DND-41 (cell line): ENCODE data around the gene NAPSA.

Experiments
- ATAC-seq: fragments of 200-7000 bp; cut with Tn5 transposase; 3 replicates; pipeline ENCODE4 v1.9.1; 2021; ENCODE audit warnings: low read depth; ENCODE audit not compliant: insufficient read depth
- DNase-seq: peaks from one replicate; pipeline ENCODE4 v3.0.0-alpha.2; 2020
- H2AFZ ChIP-seq: 2 replicates; pipeline ENCODE4 v1.6.0; 2012; ENCODE audit warnings: low read depth, low read length
- H3K27ac ChIP-seq: 2 replicates; pipeline ENCODE4 v1.5.1; 2012; ENCODE audit warnings: low read length, inconsistent platforms
- H3K27me3 ChIP-seq: fragments of 200-600 bp; sonication (generic); 2 replicates; pipeline ENCODE4 v1.6.0; 2012; ENCODE audit warnings: low read length, mild to moderate bottlenecking, inconsistent platforms; ENCODE audit not compliant: insufficient read depth, poor library complexity
- H3K36me3 ChIP-seq: 2 replicates; pipeline ENCODE4 v1.5.1; 2012; ENCODE audit warnings: low read length, inconsistent platforms; ENCODE audit not compliant: insufficient read depth
- H3K4me1 ChIP-seq: 2 replicates; pipeline ENCODE4 v1.5.1; 2012; ENCODE audit warnings: mild to moderate bottlenecking, low read length; ENCODE audit not compliant: insufficient read depth
- H3K4me2 ChIP-seq: 2 replicates; pipeline ENCODE4 v1.6.0; 2012; ENCODE audit warnings: mild to moderate bottlenecking, moderate library complexity, low read length, inconsistent platforms; ENCODE audit not compliant: insufficient read depth
- H3K4me3 ChIP-seq, 2 experiments: fragments of 200-600 bp in 1 of 2; shearing (Covaris generic) in 1 of 2; 2 replicates each; pipeline ENCODE4 v1.5.1; 2012 to 2016; ENCODE audit warnings: inconsistent platforms in 2 of 2, low read length in 2 of 2, mild to moderate bottlenecking in 2 of 2, low read depth in 1 of 2, moderate library complexity in 1 of 2
- H3K79me2 ChIP-seq: 2 replicates; pipeline ENCODE4 v1.6.0; 2012; ENCODE audit warnings: low read length, inconsistent platforms; ENCODE audit not compliant: insufficient read depth
- H3K9ac ChIP-seq: 2 replicates; pipeline ENCODE4 v1.6.0; 2012; ENCODE audit warnings: low read depth, mild to moderate bottlenecking, inconsistent platforms, low read length, moderate library complexity
- H3K9me3 ChIP-seq: 2 replicates; pipeline ENCODE4 v1.5.1; 2012; ENCODE audit warnings: low read length, moderate library complexity, mild to moderate bottlenecking, inconsistent platforms; ENCODE audit not compliant: insufficient read depth, severe bottlenecking
- H4K20me1 ChIP-seq: 2 replicates; pipeline ENCODE4 v1.6.0; 2012; ENCODE audit warnings: low read length; ENCODE audit not compliant: insufficient read depth
- CTCF ChIP-seq: IDR thresholded peaks from 2 replicates; pipeline ENCODE4 v1.5.1; 2012; ENCODE audit warnings: borderline replicate concordance, low read length, moderate library complexity, mild to moderate bottlenecking; ENCODE audit not compliant: poor library complexity, severe bottlenecking; ENCODE audit errors: extremely low read depth
- EZH2 ChIP-seq: IDR thresholded peaks from 3 replicates; pipeline ENCODE4 v1.6.1; 2012; ENCODE audit warnings: borderline replicate concordance, low read depth, mild to moderate bottlenecking, moderate library complexity, low read length, inconsistent platforms; ENCODE audit not compliant: severe bottlenecking

Gene NAPSA

GRCh38 chr19:50325310-50326100, 39.9 kb downstream of the NAPSA start:
- Histone ChIP-seq H3K9ac (no peak overlapping the region), H3K4me3 (peak overlapping the region in 1 of 2 experiments; percentile 45; a peak in 2 of 4 replicates), H3K9me3 (no peaks in the 10 kb centered on the region), H3K27ac (no peak overlapping the region), H3K27me3 (no peaks in the 10 kb centered on the region), H3K36me3 (no peaks in the 10 kb centered on the region), H4K20me1 (no peaks in the 10 kb centered on the region), H3K4me2 (peak overlapping the region; percentile 62), H2AFZ (peak overlapping the region; percentile 68), H3K4me1 (peaks cover 16% of the 10 kb centered on the region), H3K79me2 (no peaks in the 10 kb centered on the region)
- DNase-seq = peak; percentile 83
- TF ChIP-seq EZH2 (no peak), CTCF (no peak)
- ATAC-seq = peak; percentile 92

- Histone ChIP-seq H3K27me3 (no peaks in the 10 kb centered on the region), H2AFZ (no peak overlapping the region), H3K79me2 (no peaks in the 10 kb centered on the region), H3K4me3 (no peak overlapping the region), H3K4me1 (peaks cover 12% of the 10 kb centered on the region), H3K9ac (no peak overlapping the region), H3K27ac (no peak overlapping the region), H3K36me3 (no peaks in the 10 kb centered on the region), H3K4me2 (no peak overlapping the region), H3K9me3 (no peaks in the 10 kb centered on the region), H4K20me1 (no peaks in the 10 kb centered on the region)
- DNase-seq (no peak), ATAC-seq (no peak)
- no peak for TF ChIP-seq CTCF
- no peak for TF ChIP-seq EZH2
These were observed 41.1 kb downstream of the NAPSA start for GRCh38 chr19:50324331-50324730.

- DNase-seq (no peak), ATAC-seq (no peak)
- Histone ChIP-seq H3K36me3 (no peaks in the 10 kb centered on the region), H3K9ac (no peak overlapping the region), H2AFZ (no peak overlapping the region), H3K4me2 (no peak overlapping the region), H3K4me1 (peaks cover 12% of the 10 kb centered on the region), H3K4me3 (no peak overlapping the region), H4K20me1 (no peaks in the 10 kb centered on the region), H3K27ac (no peak overlapping the region), H3K9me3 (no peaks in the 10 kb centered on the region), H3K79me2 (no peaks in the 10 kb centered on the region), H3K27me3 (no peaks in the 10 kb centered on the region)
- TF ChIP-seq EZH2 (no peak), CTCF (no peak)
These were observed 41.7 kb downstream of the NAPSA start for GRCh38 chr19:50323782-50324133.
